Psoas muscle (tissue), 8 donors: Measurements from ENCODE around the gene PCBP3. TPM values are rescaled to one million over a fixed set of nuclear protein-coding genes. Genes with fewer than 3 reads are reported as not detected.

Experiments used
- ATAC-seq, 4 donors: fragments of 200-7000 bp; cut with Tn5 transposase; one replicate each; pipeline ENCODE4 v1.9.1; 2020; ENCODE audit warnings: moderate library complexity in 3 of 4, mild to moderate bottlenecking in 2 of 4
- DNase-seq, 2 donors: peaks; one replicate each; pipeline ENCODE4 v3.0.0-alpha.2; 2020
- H3K27ac ChIP-seq: fragments of 200-600 bp; one replicate; pipeline ENCODE4 v1.8.0; 2022
- H3K27me3 ChIP-seq, 3 donors: fragments of 200-600 bp in 1 of 3; one replicate each; pipeline versions ENCODE4 v1.6.1 to v1.8.0; 2013 to 2022; ENCODE audit warnings: low read length in 2 of 3, mild to moderate bottlenecking in 2 of 3, moderate library complexity in 1 of 3; ENCODE audit not compliant: insufficient read depth in 3 of 3
- H3K36me3 ChIP-seq, 2 donors: fragments of 200-600 bp in 1 of 2; one replicate each; pipeline versions ENCODE4 v1.6.1 to v1.8.0; 2013 to 2022; ENCODE audit warnings: low read depth in 1 of 2, mild to moderate bottlenecking in 1 of 2, moderate library complexity in 1 of 2; ENCODE audit not compliant: insufficient read depth in 1 of 2
- H3K4me1 ChIP-seq: fragments of 200-600 bp; one replicate; pipeline ENCODE4 v1.8.0; 2022
- H3K4me3 ChIP-seq: fragments of 200-600 bp; one replicate; pipeline ENCODE4 v1.8.0; 2022; ENCODE audit warnings: mild to moderate bottlenecking
- H3K9me3 ChIP-seq: fragments of 200-600 bp; one replicate; pipeline ENCODE4 v1.8.0; 2022
- CTCF ChIP-seq: fragments of 200-600 bp; IDR thresholded peaks from one replicate; pipeline ENCODE4 v1.8.0; 2022; ENCODE audit warnings: antibody characterized with exemption
- WGBS, 3 donors: extraction: QIAGEN DNeasy Blood & Tissue Kit; methylation state at CpG; one replicate each; pipeline versions ENCODE4 v1.1.6 to v1.1.7; 2013; 5-methylcytosine and 5-hydroxymethylcytosine counted together
- intact Hi-C, 2 donors: fragments of 100-400 bp; cut with DNase I; formaldehyde crosslinking; loops; one replicate each; pipeline versions ENCODE4 v1.11.0 to v1.14.2; 2022
- polyA plus RNA-seq, 3 donors: library from polyadenylated mRNA; stranded (reverse); fragments of 200-250 nt; gene quantifications; one replicate each; pipeline ENCODE4 v1.2.3, GENCODE V29; 2013
- total RNA-seq, 4 donors: library from RNA; stranded (reverse); fragmentation: NEBNext Ultra II Directional in 2 of 4; extraction: Animal tissue kit (Norgen Biotek cat#: 25700) in 2 of 4; gene quantifications; one replicate each; pipeline versions ENCODE4 v1.2.1 to v1.2.4, GENCODE V29; 2021 to 2023
- donor health status: healthy with polysubstance abuse.
- donor health status: DM: no; HTN: no; CAD: no; lungs with moderate emphysema.
- donor health status: Bipolar disorder and iron deficiency.
- donor health status: healthy.
- donor health status: DM: yes; HTN: yes; CAD: no.
- donor health status: DM: no; HTN: no; CAD: no.
- donor health status: DM: no; HTN: no; CAD: no.
- donor health status: DM: yes; HTN: yes; CAD: no.

The PCBP3 gene
- total and polyA plus RNA-seq, 7 donors, result 0.10 to 0.91 (median 0.33) TPM; not detected in 1

GRCh38 chr21:45698493-45699184 lies 55.1 kb downstream of the PCBP3 start:
- Histone ChIP-seq H3K27me3 (no peaks in the 10 kb centered on the region), H3K27ac (no peak overlapping the region), H3K4me3 (no peak overlapping the region), H3K9me3 (peaks cover 3% of the 10 kb centered on the region), H3K4me1 (no peaks in the 10 kb centered on the region), H3K36me3 (no peaks in the 10 kb centered on the region)
- WGBS, 3 donors, result 26 to 36% (median 29%) methylated on average over 3 of the region's 3 CpGs
- intact Hi-C loops, result loop anchor here in 1 of 2 donors (10.0 kb wide), 1 partner anchor 186 kb away; no protein-coding TSS in a partner anchor
- no peak for TF ChIP-seq CTCF
- peak in 1 of 4 donors; percentile 20 for ATAC-seq
- peak in 1 of 2 donors; percentile 36 for DNase-seq

- DNase-seq, result no peak
- no peak for TF ChIP-seq CTCF
- ATAC-seq, result no peak
These were observed 55.9 kb downstream of the PCBP3 start for GRCh38 chr21:45699251-45699942.

GRCh38 chr21:45699966-45700365 lies 56.4 kb downstream of the PCBP3 start:
- WGBS, 3 donors, result 84 to 92% (median 89%) methylated on average over 1 of the region's 1 CpG
- peaks cover 3% of the 10 kb centered on the region for H3K9me3 ChIP-seq
- no peaks in the 10 kb centered on the region for H3K36me3 ChIP-seq
- DNase-seq, result no peak
- H3K27ac ChIP-seq, result no peak overlapping the region
- no peak for TF ChIP-seq CTCF
- ATAC-seq, result no peak
- H3K27me3 ChIP-seq, result no peaks in the 10 kb centered on the region
- H3K4me3 ChIP-seq, result no peak overlapping the region
- intact Hi-C loops, result loop anchor here in 1 of 2 donors (10.0 kb wide), 1 partner anchor 185 kb away; no protein-coding TSS in a partner anchor
- no peaks in the 10 kb centered on the region for H3K4me1 ChIP-seq

More at GRCh38 chr21:45699251-45699942, 55.9 kb downstream of the PCBP3 start:
- Histone ChIP-seq H3K27me3 (no peaks in the 10 kb centered on the region), H3K36me3 (no peaks in the 10 kb centered on the region), H3K27ac (no peak overlapping the region), H3K9me3 (peaks cover 3% of the 10 kb centered on the region), H3K4me1 (no peaks in the 10 kb centered on the region), H3K4me3 (no peak overlapping the region)
- 91 to 95% (median 91%) methylated on average over 7 of the region's 7 CpGs for WGBS, 3 donors
- intact Hi-C loops, result loop anchor here in 1 of 2 donors (10.0 kb wide), 1 partner anchor 185 kb away; no protein-coding TSS in a partner anchor

GRCh38 chr21:45700461-45700860 lies 56.9 kb downstream of the PCBP3 start:
- Histone ChIP-seq H3K9me3 (peaks cover 2% of the 10 kb centered on the region), H3K36me3 (no peaks in the 10 kb centered on the region), H3K27me3 (no peaks in the 10 kb centered on the region), H3K27ac (no peak overlapping the region), H3K4me3 (no peak overlapping the region), H3K4me1 (no peaks in the 10 kb centered on the region)
- no peak for ATAC-seq
- DNase-seq, result no peak
- intact Hi-C loops, result no loop called here
- TF ChIP-seq CTCF, result no peak
- 90 to 94% (median 92%) methylated on average over 6 of the region's 6 CpGs for WGBS, 3 donors
